GDM1 (cell line): Measurements from ENCODE around the gene POLA2.

Source experiments
- DNase-seq: peaks from one replicate; lab custom pipeline; 2025; lab: John Stamatoyannopoulos, UW

POLA2 gene

GRCh38 chr11:65334696-65335295, 73.0 kb downstream of the POLA2 start:
- no peak for DNase-seq

- DNase-seq: no peak
Observed at GRCh38 chr11:65338676-65339075, 76.9 kb downstream of the POLA2 start.

- DNase-seq: no peak
Observed at GRCh38 chr11:65340226-65340625, 78.5 kb downstream of the POLA2 start.

- no peak for DNase-seq
Observed at GRCh38 chr11:65341856-65342255, 80.1 kb downstream of the POLA2 start.
